Measurements from ENCODE around the gene PCDHGB4.

DNA sequence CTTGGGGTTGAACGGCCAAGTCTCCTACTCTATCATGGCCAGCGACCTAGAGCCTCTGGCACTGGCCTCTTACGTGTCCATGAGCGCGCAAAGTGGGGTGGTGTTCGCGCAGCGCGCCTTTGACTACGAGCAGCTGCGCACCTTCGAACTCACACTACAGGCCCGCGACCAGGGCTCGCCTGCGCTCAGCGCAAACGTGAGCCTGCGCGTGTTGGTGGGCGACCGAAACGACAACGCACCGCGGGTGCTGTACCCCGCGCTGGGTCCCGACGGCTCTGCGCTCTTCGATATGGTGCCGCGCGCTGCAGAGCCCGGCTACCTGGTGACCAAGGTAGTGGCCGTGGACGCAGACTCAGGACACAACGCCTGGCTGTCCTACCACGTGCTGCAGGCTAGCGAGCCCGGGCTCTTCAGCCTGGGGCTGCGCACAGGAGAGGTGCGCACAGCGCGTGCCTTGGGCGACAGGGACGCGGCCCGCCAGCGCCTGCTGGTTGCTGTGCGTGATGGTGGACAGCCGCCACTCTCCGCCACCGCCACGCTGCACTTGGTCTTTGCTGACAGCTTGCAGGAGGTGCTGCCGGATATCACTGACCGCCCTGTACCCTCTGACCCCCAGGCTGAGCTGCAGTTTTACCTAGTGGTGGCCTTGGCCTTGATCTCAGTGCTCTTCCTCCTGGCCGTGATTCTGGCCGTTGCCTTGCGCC, 12.2 kb downstream of the PCDHGB4 start:
- TF ChIP-seq, protein P1, sequence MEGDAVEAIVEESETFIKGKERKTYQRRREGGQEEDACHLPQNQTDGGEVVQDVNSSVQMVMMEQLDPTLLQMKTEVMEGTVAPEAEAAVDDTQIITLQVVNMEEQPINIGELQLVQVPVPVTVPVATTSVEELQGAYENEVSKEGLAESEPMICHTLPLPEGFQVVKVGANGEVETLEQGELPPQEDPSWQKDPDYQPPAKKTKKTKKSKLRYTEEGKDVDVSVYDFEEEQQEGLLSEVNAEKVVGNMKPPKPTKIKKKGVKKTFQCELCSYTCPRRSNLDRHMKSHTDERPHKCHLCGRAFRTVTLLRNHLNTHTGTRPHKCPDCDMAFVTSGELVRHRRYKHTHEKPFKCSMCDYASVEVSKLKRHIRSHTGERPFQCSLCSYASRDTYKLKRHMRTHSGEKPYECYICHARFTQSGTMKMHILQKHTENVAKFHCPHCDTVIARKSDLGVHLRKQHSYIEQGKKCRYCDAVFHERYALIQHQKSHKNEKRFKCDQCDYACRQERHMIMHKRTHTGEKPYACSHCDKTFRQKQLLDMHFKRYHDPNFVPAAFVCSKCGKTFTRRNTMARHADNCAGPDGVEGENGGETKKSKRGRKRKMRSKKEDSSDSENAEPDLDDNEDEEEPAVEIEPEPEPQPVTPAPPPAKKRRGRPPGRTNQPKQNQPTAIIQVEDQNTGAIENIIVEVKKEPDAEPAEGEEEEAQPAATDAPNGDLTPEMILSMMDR (IDR thresholded peaks at IDR 0.05), result no peak
- no peak for TF ChIP-seq POLR2A (IDR thresholded peaks at IDR 0.05)

All from heart left ventricle (tissue), 13 donors.